HCT116 (cell line): ENCODE results near the gene RBM42.

Source experiments
- ATF3 ChIP-seq: IDR thresholded peaks from 2 replicates; pipeline ENCODE4 v1.6.1; 2012
- CTCF ChIP-seq, 3 experiments: fragments of 200-600 bp in 1 of 3; sonication (generic) in 1 of 3; IDR thresholded peaks in 2 of 3; conservative IDR thresholded peaks in 1 of 3; 2 replicates each; pipeline ENCODE4 v1.5.1; 2012 to 2017; ENCODE audit warnings: low read depth in 2 of 3, low read length in 2 of 3, antibody characterized with exemption in 1 of 3, borderline replicate concordance in 1 of 3, control low read depth in 1 of 3, mild to moderate bottlenecking in 1 of 3, mixed read lengths in 1 of 3, mixed run types in 1 of 3, moderate library complexity in 1 of 3; ENCODE audit not compliant: insufficient read depth in 1 of 3
- ELF1 ChIP-seq: IDR thresholded peaks from 2 replicates; pipeline ENCODE4 v1.6.1; 2012; ENCODE audit warnings: low read depth, borderline replicate concordance
- EZH2 ChIP-seq: fragments of 200-600 bp; sonication (generic); IDR thresholded peaks from 2 replicates; pipeline ENCODE4 v1.6.1; 2017; ENCODE audit warnings: antibody characterized with exemption, mixed run types
- EZH2phosphoT487 ChIP-seq: fragments of 200-600 bp; IDR thresholded peaks from 2 replicates; pipeline ENCODE4 v1.6.1; 2018; ENCODE audit warnings: antibody characterized with exemption, borderline replicate concordance
- JUND ChIP-seq: IDR thresholded peaks from 2 replicates; pipeline ENCODE4 v1.6.1; 2012
- MAX ChIP-seq: IDR thresholded peaks from 2 replicates; pipeline ENCODE4 v1.6.1; 2012
- POLR2AphosphoS5 ChIP-seq: IDR thresholded peaks from 2 replicates; pipeline ENCODE4 v1.6.1; 2011; ENCODE audit warnings: mild to moderate bottlenecking, low read depth, low read length, moderate library complexity
- RAD21 ChIP-seq: IDR thresholded peaks from 2 replicates; pipeline ENCODE4 v1.6.1; 2012; ENCODE audit warnings: low read depth, mild to moderate bottlenecking
- REST ChIP-seq: IDR thresholded peaks from 2 replicates; pipeline ENCODE4 v1.6.1; 2012; ENCODE audit warnings: low read depth
- TCF7L2 ChIP-seq: IDR thresholded peaks from 2 replicates; pipeline ENCODE4 v1.7.0; 2011; ENCODE audit warnings: borderline replicate concordance, inconsistent platforms; ENCODE audit not compliant: insufficient read depth, insufficient read length; ENCODE audit errors: extremely low read depth
- YY1 ChIP-seq: IDR thresholded peaks from 2 replicates; pipeline ENCODE4 v1.6.1; 2011; ENCODE audit warnings: low read length, low read depth, moderate library complexity, mild to moderate bottlenecking; ENCODE audit not compliant: insufficient replicate concordance; ENCODE audit errors: extremely low read depth

GRCh38 chr19:35620001-35620400 is 8.8 kb upstream of the RBM42 start:
- TF ChIP-seq TCF7L2 = no peak
- TF ChIP-seq CTCF (IDR thresholded peaks at IDR 0.05 in 2 of 3, conservative IDR thresholded peaks at IDR 0.05 in 1 of 3; ENCODE audit: borderline replicate concordance in 1 of 3, insufficient read depth in 1 of 3, low read depth in 2 of 3, low read length in 2 of 3) = no peak
- TF ChIP-seq EZH2 = no peak
- TF ChIP-seq EZH2phosphoT487 = no peak
- TF ChIP-seq MAX = no peak
- no peak for TF ChIP-seq REST
- TF ChIP-seq ELF1 = no peak
- TF ChIP-seq JUND = no peak
- TF ChIP-seq RAD21 = no peak
- TF ChIP-seq YY1 = no peak
- TF ChIP-seq ATF3 = no peak
- TF ChIP-seq POLR2AphosphoS5 = no peak
